Endodermal cell (in vitro differentiated cells): ENCODE data around the gene RALGAPA1. TPM values are rescaled to one million over a fixed set of nuclear protein-coding genes. Genes with fewer than 3 reads are reported as not detected.

Source experiments
- DNase-seq: peaks from one replicate; pipeline ENCODE4 v3.0.0-alpha.2; 2017
- H3K27ac ChIP-seq: 2 replicates; pipeline ENCODE4 v1.5.1; 2013; ENCODE audit warnings: mild to moderate bottlenecking, low read depth, low read length, moderate library complexity
- H3K27me3 ChIP-seq: 2 replicates; pipeline ENCODE4 v1.6.1; 2013; ENCODE audit warnings: mild to moderate bottlenecking, low read length, moderate library complexity; ENCODE audit not compliant: insufficient read depth, control insufficient read depth, poor library complexity, severe bottlenecking
- H3K36me3 ChIP-seq: 2 replicates; pipeline ENCODE4 v1.7.0; 2013; ENCODE audit warnings: mild to moderate bottlenecking, low read length, moderate library complexity; ENCODE audit not compliant: control insufficient read depth, insufficient read depth
- H3K4me1 ChIP-seq: one replicate; pipeline ENCODE4 v1.7.0; 2013; ENCODE audit warnings: low read length; ENCODE audit not compliant: control insufficient read depth, insufficient read depth
- H3K4me3 ChIP-seq: 2 replicates; pipeline ENCODE4 v1.5.1; 2013; ENCODE audit warnings: mild to moderate bottlenecking, low read length, moderate library complexity
- H3K9ac ChIP-seq: 2 replicates; pipeline ENCODE4 v1.6.1; 2013; ENCODE audit warnings: mild to moderate bottlenecking, low read length, moderate library complexity; ENCODE audit not compliant: poor library complexity, severe bottlenecking; ENCODE audit errors: extremely low read depth
- H3K9me3 ChIP-seq: 2 replicates; pipeline ENCODE4 v1.6.1; 2013; ENCODE audit warnings: mild to moderate bottlenecking, low read length, moderate library complexity; ENCODE audit not compliant: control insufficient read depth
- H3K27ac Mint-ChIP-seq: 2 replicates; pipeline ENCODE4 v1.8.0; 2020; ENCODE audit warnings: mixed read lengths
- H3K27me3 Mint-ChIP-seq: 2 replicates; pipeline ENCODE4 v1.8.0; 2021; ENCODE audit warnings: mild to moderate bottlenecking, mixed read lengths; ENCODE audit not compliant: insufficient read depth
- H3K36me3 Mint-ChIP-seq: 2 replicates; pipeline ENCODE4 v1.8.0; 2020; ENCODE audit warnings: low read depth, mixed read lengths
- H3K4me1 Mint-ChIP-seq: 2 replicates; pipeline ENCODE4 v1.8.0; 2020; ENCODE audit warnings: mixed read lengths
- H3K4me3 Mint-ChIP-seq: 2 replicates; pipeline ENCODE4 v1.8.0; 2020; ENCODE audit warnings: mild to moderate bottlenecking, moderate library complexity, mixed read lengths
- H3K9me3 Mint-ChIP-seq: 2 replicates; pipeline ENCODE4 v1.8.0; 2020; ENCODE audit warnings: mild to moderate bottlenecking, mixed read lengths
- WGBS, 2 experiments: methylation state at CpG; one replicate each; pipeline versions ENCODE4 v1.1.5 to v1.1.7; 2013; ENCODE audit warnings: missing lambda C conversion rate in 2 of 2, mixed read lengths in 1 of 2; ENCODE audit not compliant: insufficient coverage in 1 of 2, insufficient read length in 1 of 2; 5-methylcytosine and 5-hydroxymethylcytosine counted together
- total RNA-seq, 2 donors: library from RNA; stranded (reverse); fragmentation: NEBNext Ultra II Directional in 1 of 2; extraction: Animal tissue kit (Norgen Biotek cat#: 25700) in 1 of 2; gene quantifications; 2 replicates in 1 of 2; 3 replicates in 1 of 2; pipeline ENCODE4 v1.2.1, GENCODE V29; 2021
- TF ChIP-seq, protein P1 (sequence below): fragments of 200-600 bp; sonication (generic); conservative IDR thresholded peaks from 2 replicates; pipeline ENCODE4 v1.5.0; 2021; ENCODE audit warnings: antibody characterized with exemption, mild to moderate bottlenecking

The RALGAPA1 gene
- total RNA-seq, 2 donors from 2014 or later = 31.2 to 36.3 TPM

- Mint-ChIP-seq H3K27ac (no peak overlapping the region), H3K27me3 (no peaks in the 10 kb centered on the region), H3K4me3 (no peak overlapping the region), H3K9me3 (no peaks in the 10 kb centered on the region), H3K4me1 (no peaks in the 10 kb centered on the region), H3K36me3 (peaks cover 38% of the 10 kb centered on the region)
- Histone ChIP-seq H3K27ac (no peak overlapping the region), H3K4me1 (no peaks in the 10 kb centered on the region), H3K4me3 (no peak overlapping the region), H3K27me3 (no peaks in the 10 kb centered on the region), H3K9ac (no peak overlapping the region), H3K9me3 (no peaks in the 10 kb centered on the region), H3K36me3 (peaks cover 37% of the 10 kb centered on the region)
- no peak for DNase-seq
- TF ChIP-seq, protein P1, sequence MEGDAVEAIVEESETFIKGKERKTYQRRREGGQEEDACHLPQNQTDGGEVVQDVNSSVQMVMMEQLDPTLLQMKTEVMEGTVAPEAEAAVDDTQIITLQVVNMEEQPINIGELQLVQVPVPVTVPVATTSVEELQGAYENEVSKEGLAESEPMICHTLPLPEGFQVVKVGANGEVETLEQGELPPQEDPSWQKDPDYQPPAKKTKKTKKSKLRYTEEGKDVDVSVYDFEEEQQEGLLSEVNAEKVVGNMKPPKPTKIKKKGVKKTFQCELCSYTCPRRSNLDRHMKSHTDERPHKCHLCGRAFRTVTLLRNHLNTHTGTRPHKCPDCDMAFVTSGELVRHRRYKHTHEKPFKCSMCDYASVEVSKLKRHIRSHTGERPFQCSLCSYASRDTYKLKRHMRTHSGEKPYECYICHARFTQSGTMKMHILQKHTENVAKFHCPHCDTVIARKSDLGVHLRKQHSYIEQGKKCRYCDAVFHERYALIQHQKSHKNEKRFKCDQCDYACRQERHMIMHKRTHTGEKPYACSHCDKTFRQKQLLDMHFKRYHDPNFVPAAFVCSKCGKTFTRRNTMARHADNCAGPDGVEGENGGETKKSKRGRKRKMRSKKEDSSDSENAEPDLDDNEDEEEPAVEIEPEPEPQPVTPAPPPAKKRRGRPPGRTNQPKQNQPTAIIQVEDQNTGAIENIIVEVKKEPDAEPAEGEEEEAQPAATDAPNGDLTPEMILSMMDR = no peak
Observed at GRCh38 chr14:35754671-35755070, 54.4 kb downstream of the RALGAPA1 start.

- H3K9me3 ChIP-seq = no peaks in the 10 kb centered on the region
- H3K27ac ChIP-seq = no peak overlapping the region
- Mint-ChIP-seq H3K4me3 (no peak overlapping the region), H3K27ac (no peak overlapping the region), H3K9me3 (no peaks in the 10 kb centered on the region), H3K27me3 (no peaks in the 10 kb centered on the region), H3K36me3 (peaks cover 36% of the 10 kb centered on the region), H3K4me1 (no peaks in the 10 kb centered on the region)
- no peak for DNase-seq
- peaks cover 40% of the 10 kb centered on the region for H3K36me3 ChIP-seq
- WGBS, 2 experiments = 95 to 100% methylated on average over 3 of the region's 3 CpGs
- H3K4me3 ChIP-seq = no peak overlapping the region
- H3K4me1 ChIP-seq = no peaks in the 10 kb centered on the region
- no peaks in the 10 kb centered on the region for H3K27me3 ChIP-seq
- TF ChIP-seq, protein P1 = no peak
- no peak overlapping the region for H3K9ac ChIP-seq
Observed at GRCh38 chr14:35752380-35752779, 56.7 kb downstream of the RALGAPA1 start.

GRCh38 chr14:35750202-35750904, 58.7 kb downstream of the RALGAPA1 start:
- Histone ChIP-seq H3K4me1 (no peaks in the 10 kb centered on the region), H3K36me3 (peaks cover 29% of the 10 kb centered on the region), H3K27ac (no peak overlapping the region), H3K4me3 (no peak overlapping the region), H3K9ac (no peak overlapping the region), H3K9me3 (no peaks in the 10 kb centered on the region), H3K27me3 (no peaks in the 10 kb centered on the region)
- WGBS, 2 experiments = 94% methylated on average over 2 of the region's 6 CpGs; no CpG with 5 or more reads in 1 of the 2 experiments
- Mint-ChIP-seq H3K27me3 (no peaks in the 10 kb centered on the region), H3K36me3 (peaks cover 38% of the 10 kb centered on the region), H3K4me3 (no peak overlapping the region), H3K4me1 (no peaks in the 10 kb centered on the region), H3K9me3 (no peaks in the 10 kb centered on the region), H3K27ac (no peak overlapping the region)
- TF ChIP-seq, protein P1 = no peak
- DNase-seq = no peak
